ENCODE measurements around the gene RNPEP. TPM values are rescaled to one million over a fixed set of nuclear protein-coding genes. Genes with fewer than 3 reads are reported as not detected.

The RNPEP gene
- total RNA-seq, 1 experiment from 2014 or later = 57.4 TPM

DNA sequence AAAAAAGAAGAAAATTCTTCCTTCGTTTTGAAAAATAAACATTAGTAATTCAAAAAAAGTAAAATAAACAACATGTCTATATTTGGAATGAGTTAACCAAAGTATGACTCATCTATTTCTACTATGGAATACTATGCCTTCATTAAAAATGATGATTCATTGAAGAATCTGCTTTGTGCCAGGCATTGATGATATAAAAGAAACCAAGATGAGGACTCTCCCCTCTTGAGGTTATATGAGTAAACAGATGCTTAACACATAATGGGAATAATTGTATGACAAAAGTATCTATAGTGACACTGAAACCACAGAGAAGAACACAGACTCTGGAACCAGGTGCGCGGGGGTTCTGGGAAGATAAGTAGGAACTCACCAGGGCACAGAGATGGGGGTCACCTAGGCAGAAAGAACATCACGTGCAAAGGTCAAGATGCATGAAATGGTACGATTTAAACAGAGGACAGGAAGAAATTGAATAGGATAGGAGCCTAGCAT is 46.8 kb downstream of the RNPEP start:
- no peak for DNase-seq (ENCODE audit: low spot score)
- ChIA-PET CTCF (no interaction called here), POLR2A (no interaction called here)
- Mint-ChIP-seq H3K27ac (no peak overlapping the region), H3K9me3 (peaks cover 3% of the 10 kb centered on the region; the same call in 1 of the 2 replicates), H3K4me3 (no peak overlapping the region), H3K4me1 (no peaks in the 10 kb centered on the region), H3K27me3 (ENCODE audit: low read depth) (no peaks in the 10 kb centered on the region), H3K36me3 (no peaks in the 10 kb centered on the region)
- TF ChIP-seq, protein P1, sequence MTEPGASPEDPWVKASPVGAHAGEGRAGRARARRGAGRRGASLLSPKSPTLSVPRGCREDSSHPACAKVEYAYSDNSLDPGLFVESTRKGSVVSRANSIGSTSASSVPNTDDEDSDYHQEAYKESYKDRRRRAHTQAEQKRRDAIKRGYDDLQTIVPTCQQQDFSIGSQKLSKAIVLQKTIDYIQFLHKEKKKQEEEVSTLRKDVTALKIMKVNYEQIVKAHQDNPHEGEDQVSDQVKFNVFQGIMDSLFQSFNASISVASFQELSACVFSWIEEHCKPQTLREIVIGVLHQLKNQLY (CRISPR knock-in tag; IDR thresholded peaks at IDR 0.05) = no peak
- no peak for TF ChIP-seq FOXP1 (CRISPR knock-in tag; IDR thresholded peaks at IDR 0.05; ENCODE audit: borderline replicate concordance)
- no peak for TF ChIP-seq CBFB (CRISPR knock-in tag; IDR thresholded peaks at IDR 0.05; ENCODE audit: low read depth)
- TF ChIP-seq, protein P2, sequence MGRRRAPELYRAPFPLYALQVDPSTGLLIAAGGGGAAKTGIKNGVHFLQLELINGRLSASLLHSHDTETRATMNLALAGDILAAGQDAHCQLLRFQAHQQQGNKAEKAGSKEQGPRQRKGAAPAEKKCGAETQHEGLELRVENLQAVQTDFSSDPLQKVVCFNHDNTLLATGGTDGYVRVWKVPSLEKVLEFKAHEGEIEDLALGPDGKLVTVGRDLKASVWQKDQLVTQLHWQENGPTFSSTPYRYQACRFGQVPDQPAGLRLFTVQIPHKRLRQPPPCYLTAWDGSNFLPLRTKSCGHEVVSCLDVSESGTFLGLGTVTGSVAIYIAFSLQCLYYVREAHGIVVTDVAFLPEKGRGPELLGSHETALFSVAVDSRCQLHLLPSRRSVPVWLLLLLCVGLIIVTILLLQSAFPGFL (CRISPR knock-in tag; IDR thresholded peaks at IDR 0.05; ENCODE audit: borderline replicate concordance) = no peak
- no peak for TF ChIP-seq ATF1 (CRISPR knock-in tag; IDR thresholded peaks at IDR 0.05)
- TF ChIP-seq ZNF263 (CRISPR knock-in tag; IDR thresholded peaks at IDR 0.05; ENCODE audit: low read depth) = no peak
- TF ChIP-seq, protein P3, sequence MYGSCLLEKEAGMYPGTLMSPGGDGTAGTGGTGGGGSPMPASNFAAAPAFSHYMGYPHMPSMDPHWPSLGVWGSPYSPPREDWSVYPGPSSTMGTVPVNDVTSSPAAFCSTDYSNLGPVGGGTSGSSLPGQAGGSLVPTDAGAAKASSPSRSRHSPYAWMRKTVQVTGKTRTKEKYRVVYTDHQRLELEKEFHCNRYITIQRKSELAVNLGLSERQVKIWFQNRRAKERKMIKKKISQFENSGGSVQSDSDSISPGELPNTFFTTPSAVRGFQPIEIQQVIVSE (CRISPR knock-in tag; IDR thresholded peaks at IDR 0.05; ENCODE audit: borderline replicate concordance) = no peak
- TF ChIP-seq, protein P4, sequence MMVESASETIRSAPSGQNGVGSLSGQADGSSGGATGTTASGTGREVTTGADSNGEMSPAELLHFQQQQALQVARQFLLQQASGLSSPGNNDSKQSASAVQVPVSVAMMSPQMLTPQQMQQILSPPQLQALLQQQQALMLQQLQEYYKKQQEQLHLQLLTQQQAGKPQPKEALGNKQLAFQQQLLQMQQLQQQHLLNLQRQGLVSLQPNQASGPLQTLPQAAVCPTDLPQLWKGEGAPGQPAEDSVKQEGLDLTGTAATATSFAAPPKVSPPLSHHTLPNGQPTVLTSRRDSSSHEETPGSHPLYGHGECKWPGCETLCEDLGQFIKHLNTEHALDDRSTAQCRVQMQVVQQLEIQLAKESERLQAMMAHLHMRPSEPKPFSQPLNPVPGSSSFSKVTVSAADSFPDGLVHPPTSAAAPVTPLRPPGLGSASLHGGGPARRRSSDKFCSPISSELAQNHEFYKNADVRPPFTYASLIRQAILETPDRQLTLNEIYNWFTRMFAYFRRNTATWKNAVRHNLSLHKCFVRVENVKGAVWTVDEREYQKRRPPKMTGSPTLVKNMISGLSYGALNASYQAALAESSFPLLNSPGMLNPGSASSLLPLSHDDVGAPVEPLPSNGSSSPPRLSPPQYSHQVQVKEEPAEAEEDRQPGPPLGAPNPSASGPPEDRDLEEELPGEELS (CRISPR knock-in tag; IDR thresholded peaks at IDR 0.05) = no peak
- no peak for TF ChIP-seq GRHL2 (CRISPR knock-in tag; IDR thresholded peaks at IDR 0.05; ENCODE audit: insufficient replicate concordance, severe bottlenecking)
- TF ChIP-seq SOX15 (CRISPR knock-in tag; IDR thresholded peaks at IDR 0.05) = no peak
- TF ChIP-seq MXD4 (CRISPR knock-in tag; IDR thresholded peaks at IDR 0.05; ENCODE audit: borderline replicate concordance) = no peak
- TF ChIP-seq, protein P5, sequence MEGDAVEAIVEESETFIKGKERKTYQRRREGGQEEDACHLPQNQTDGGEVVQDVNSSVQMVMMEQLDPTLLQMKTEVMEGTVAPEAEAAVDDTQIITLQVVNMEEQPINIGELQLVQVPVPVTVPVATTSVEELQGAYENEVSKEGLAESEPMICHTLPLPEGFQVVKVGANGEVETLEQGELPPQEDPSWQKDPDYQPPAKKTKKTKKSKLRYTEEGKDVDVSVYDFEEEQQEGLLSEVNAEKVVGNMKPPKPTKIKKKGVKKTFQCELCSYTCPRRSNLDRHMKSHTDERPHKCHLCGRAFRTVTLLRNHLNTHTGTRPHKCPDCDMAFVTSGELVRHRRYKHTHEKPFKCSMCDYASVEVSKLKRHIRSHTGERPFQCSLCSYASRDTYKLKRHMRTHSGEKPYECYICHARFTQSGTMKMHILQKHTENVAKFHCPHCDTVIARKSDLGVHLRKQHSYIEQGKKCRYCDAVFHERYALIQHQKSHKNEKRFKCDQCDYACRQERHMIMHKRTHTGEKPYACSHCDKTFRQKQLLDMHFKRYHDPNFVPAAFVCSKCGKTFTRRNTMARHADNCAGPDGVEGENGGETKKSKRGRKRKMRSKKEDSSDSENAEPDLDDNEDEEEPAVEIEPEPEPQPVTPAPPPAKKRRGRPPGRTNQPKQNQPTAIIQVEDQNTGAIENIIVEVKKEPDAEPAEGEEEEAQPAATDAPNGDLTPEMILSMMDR (IDR thresholded peaks at IDR 0.05) = no peak
- TF ChIP-seq OVOL2 (CRISPR knock-in tag; IDR thresholded peaks at IDR 0.05; ENCODE audit: borderline replicate concordance) = no peak
- TF ChIP-seq, protein P6, sequence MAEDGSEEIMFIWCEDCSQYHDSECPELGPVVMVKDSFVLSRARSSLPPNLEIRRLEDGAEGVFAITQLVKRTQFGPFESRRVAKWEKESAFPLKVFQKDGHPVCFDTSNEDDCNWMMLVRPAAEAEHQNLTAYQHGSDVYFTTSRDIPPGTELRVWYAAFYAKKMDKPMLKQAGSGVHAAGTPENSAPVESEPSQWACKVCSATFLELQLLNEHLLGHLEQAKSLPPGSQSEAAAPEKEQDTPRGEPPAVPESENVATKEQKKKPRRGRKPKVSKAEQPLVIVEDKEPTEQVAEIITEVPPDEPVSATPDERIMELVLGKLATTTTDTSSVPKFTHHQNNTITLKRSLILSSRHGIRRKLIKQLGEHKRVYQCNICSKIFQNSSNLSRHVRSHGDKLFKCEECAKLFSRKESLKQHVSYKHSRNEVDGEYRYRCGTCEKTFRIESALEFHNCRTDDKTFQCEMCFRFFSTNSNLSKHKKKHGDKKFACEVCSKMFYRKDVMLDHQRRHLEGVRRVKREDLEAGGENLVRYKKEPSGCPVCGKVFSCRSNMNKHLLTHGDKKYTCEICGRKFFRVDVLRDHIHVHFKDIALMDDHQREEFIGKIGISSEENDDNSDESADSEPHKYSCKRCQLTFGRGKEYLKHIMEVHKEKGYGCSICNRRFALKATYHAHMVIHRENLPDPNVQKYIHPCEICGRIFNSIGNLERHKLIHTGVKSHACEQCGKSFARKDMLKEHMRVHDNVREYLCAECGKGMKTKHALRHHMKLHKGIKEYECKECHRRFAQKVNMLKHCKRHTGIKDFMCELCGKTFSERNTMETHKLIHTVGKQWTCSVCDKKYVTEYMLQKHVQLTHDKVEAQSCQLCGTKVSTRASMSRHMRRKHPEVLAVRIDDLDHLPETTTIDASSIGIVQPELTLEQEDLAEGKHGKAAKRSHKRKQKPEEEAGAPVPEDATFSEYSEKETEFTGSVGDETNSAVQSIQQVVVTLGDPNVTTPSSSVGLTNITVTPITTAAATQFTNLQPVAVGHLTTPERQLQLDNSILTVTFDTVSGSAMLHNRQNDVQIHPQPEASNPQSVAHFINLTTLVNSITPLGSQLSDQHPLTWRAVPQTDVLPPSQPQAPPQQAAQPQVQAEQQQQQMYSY (CRISPR knock-in tag; IDR thresholded peaks at IDR 0.05) = no peak
- TF ChIP-seq KAT7 (CRISPR knock-in tag; IDR thresholded peaks at IDR 0.05; ENCODE audit: borderline replicate concordance) = no peak
- TF ChIP-seq ZNF671 (CRISPR knock-in tag; IDR thresholded peaks at IDR 0.05) = no peak
- TF ChIP-seq FOXK1 (CRISPR knock-in tag; IDR thresholded peaks at IDR 0.05) = no peak
- no peak for TF ChIP-seq RORB (CRISPR knock-in tag; IDR thresholded peaks at IDR 0.05)
- ATAC-seq = no peak

All from WTC11 (cell line).